AG09309 (cell line): Measurements from ENCODE around the gene FAM13C.

Source experiments
- DNase-seq: peaks from one replicate; pipeline ENCODE4 v3.0.0-alpha.2; 2010; ENCODE audit warnings: low read depth
- H3K4me3 ChIP-seq: 2 replicates; pipeline ENCODE4 v1.5.1; 2011; ENCODE audit warnings: mild to moderate bottlenecking, low read depth, low read length, moderate library complexity; ENCODE audit not compliant: control insufficient read depth
- TF ChIP-seq, protein P1 (sequence below): IDR thresholded peaks from 2 replicates; pipeline ENCODE4 v1.5.1; 2011; ENCODE audit warnings: mild to moderate bottlenecking, low read depth, low read length, inconsistent platforms; ENCODE audit not compliant: insufficient read depth, control insufficient read depth; ENCODE audit errors: missing control alignments

The FAM13C gene

DNA sequence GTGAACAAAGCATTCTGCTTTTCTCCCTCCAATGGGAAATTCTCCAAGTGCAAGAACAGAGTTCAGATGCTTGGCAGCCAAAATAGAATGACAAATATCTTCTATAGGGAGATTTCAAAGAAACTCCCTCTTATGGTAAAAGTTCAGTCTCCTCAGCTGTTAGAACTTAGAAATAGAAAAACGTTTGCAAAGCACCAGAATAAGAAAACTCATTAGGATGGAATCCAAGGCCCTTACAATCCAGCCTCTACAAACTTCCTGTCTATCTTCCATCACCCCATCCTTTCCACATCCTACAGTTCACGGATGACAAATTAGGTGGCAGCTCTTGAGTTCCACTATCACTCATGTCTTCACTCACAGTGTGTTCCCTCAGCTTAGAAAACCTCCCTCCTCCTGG lies 25.7 kb downstream of the FAM13C start:
- TF ChIP-seq, protein P1, sequence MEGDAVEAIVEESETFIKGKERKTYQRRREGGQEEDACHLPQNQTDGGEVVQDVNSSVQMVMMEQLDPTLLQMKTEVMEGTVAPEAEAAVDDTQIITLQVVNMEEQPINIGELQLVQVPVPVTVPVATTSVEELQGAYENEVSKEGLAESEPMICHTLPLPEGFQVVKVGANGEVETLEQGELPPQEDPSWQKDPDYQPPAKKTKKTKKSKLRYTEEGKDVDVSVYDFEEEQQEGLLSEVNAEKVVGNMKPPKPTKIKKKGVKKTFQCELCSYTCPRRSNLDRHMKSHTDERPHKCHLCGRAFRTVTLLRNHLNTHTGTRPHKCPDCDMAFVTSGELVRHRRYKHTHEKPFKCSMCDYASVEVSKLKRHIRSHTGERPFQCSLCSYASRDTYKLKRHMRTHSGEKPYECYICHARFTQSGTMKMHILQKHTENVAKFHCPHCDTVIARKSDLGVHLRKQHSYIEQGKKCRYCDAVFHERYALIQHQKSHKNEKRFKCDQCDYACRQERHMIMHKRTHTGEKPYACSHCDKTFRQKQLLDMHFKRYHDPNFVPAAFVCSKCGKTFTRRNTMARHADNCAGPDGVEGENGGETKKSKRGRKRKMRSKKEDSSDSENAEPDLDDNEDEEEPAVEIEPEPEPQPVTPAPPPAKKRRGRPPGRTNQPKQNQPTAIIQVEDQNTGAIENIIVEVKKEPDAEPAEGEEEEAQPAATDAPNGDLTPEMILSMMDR, result no peak
- no peak for DNase-seq
- H3K4me3 ChIP-seq, result no peak overlapping the region

DNA sequence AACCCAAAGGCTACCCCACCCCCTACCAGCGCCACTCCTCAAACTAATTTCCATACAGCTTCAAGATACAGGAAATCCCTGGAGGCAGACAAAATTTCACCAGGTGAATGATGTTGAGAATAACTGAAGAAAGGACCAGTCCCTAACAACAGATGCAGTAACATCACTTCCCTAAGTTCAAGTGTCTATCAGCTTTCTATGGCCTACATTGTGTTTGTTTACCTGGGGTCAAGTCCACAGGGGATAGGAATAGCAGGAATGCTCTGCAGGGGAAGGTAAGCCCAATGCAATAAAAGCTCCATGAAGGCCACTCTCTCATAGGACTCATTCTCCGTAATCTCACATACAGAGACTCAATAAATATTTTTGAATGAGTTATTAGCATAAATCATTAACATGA lies 26.9 kb downstream of the FAM13C start:
- TF ChIP-seq, protein P1, result no peak
- no peak overlapping the region for H3K4me3 ChIP-seq
- no peak for DNase-seq

GRCh38 chr10:59333701-59334100 lies 28.6 kb downstream of the FAM13C start:
- DNase-seq, result no peak
- TF ChIP-seq, protein P1, result no peak
- H3K4me3 ChIP-seq, result no peak overlapping the region

- TF ChIP-seq, protein P1, result no peak
- DNase-seq, result no peak
- H3K4me3 ChIP-seq, result no peak overlapping the region
Observed at GRCh38 chr10:59332581-59332980, 29.8 kb downstream of the FAM13C start.

DNA sequence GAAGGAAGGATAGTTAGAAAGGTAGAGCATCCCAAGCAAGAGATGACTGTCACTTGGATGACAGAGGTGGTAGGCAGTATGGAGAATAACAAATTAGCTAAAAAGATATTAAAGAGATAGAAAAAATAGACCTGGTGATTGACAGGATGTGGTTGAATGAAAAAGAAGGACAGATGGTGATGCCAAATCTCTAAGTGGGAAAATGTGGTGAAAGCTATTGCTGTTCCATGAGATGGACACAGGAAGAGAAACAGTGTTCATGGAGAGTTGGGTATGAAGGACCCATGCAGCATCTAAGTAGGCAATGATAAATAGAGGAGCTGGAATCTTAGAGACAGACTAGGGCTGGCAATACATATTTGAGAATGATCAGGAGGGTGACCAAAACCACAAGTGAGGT lies 30.7 kb downstream of the FAM13C start:
- H3K4me3 ChIP-seq, result no peak overlapping the region
- TF ChIP-seq, protein P1, result no peak
- no peak for DNase-seq

DNA sequence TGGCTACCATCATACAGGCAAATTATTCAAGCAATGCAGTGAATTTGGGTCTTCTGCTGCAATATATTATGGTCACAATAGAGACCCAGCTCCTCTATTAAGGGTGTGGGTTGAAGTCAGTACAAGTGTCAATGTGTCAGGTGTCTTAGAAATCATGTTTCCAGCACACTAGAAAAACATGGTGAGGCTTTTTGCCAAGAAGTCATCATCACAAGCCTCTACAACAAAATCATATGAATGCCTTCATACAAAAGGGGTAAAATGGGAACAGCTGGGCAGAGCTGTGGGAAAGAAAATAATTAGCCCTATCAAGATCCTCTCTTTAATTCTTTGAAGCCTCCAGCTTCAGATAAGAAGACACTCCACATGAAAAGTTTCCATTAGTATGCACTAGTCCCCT lies 37.2 kb downstream of the FAM13C start:
- TF ChIP-seq, protein P1, result no peak
- H3K4me3 ChIP-seq, result no peak overlapping the region
- DNase-seq, result no peak

DNA sequence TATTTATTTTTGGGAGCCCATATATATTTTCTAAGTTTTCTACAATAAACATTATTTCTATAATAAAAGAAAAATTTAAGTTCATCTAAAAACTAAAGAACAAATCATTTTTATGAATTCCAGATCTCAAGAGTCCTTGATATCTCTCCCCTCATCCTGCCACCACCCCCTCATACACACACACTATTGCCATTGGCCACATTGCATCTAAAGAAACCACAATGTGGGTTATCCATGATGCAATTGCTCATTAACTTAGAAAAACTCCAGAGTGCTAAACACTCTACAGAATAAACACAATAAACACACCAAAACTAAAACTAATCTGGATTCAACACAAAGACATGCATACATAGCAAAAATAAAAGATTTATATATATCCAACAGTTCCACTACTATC lies 37.8 kb downstream of the FAM13C start:
- no peak for DNase-seq
- no peak overlapping the region for H3K4me3 ChIP-seq
- TF ChIP-seq, protein P1, result no peak
